Prostate gland (tissue), 2 donors: Measurements from ENCODE around the gene VGLL3.

ENCODE experiments used
- POLR2A ChIP-seq: fragments of 450-650 bp; IDR thresholded peaks from one replicate; pipeline ENCODE4 v1.6.1; 2016; ENCODE audit warnings: antibody characterized with exemption, mild to moderate bottlenecking
- POLR2AphosphoS5 ChIP-seq: sonication (generic); formaldehyde crosslinking; IDR thresholded peaks from one replicate; pipeline ENCODE4 v1.6.1; 2017; ENCODE audit warnings: antibody characterized with exemption
- TF ChIP-seq, protein P1 (sequence below), 4 experiments: fragments of 200-600 bp in 2 of 4; fragments of 450-650 bp in 2 of 4; sonication (generic) in 2 of 4; IDR thresholded peaks; 1 replicate in 3 of 4; 2 replicates in 1 of 4; pipeline ENCODE4 v1.5.1; 2016 to 2019; ENCODE audit warnings: antibody characterized with exemption in 4 of 4, mild to moderate bottlenecking in 2 of 4, moderate library complexity in 2 of 4

GRCh38 chr3:86991482-86991815 lies 500 bp upstream of the VGLL3 start:
- TF ChIP-seq, protein P1, sequence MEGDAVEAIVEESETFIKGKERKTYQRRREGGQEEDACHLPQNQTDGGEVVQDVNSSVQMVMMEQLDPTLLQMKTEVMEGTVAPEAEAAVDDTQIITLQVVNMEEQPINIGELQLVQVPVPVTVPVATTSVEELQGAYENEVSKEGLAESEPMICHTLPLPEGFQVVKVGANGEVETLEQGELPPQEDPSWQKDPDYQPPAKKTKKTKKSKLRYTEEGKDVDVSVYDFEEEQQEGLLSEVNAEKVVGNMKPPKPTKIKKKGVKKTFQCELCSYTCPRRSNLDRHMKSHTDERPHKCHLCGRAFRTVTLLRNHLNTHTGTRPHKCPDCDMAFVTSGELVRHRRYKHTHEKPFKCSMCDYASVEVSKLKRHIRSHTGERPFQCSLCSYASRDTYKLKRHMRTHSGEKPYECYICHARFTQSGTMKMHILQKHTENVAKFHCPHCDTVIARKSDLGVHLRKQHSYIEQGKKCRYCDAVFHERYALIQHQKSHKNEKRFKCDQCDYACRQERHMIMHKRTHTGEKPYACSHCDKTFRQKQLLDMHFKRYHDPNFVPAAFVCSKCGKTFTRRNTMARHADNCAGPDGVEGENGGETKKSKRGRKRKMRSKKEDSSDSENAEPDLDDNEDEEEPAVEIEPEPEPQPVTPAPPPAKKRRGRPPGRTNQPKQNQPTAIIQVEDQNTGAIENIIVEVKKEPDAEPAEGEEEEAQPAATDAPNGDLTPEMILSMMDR (IDR thresholded peaks at IDR 0.05): no peak
- TF ChIP-seq POLR2AphosphoS5 (peak; percentile 42), POLR2A (no peak)
